ENCODE results near the gene KCNS1.
"Not testable (repeated sequence)": the region's sequence is repeated elsewhere in the genome, so short reads cannot be mapped to it uniquely, and the experiment has no call there.

The KCNS1 gene

DNA sequence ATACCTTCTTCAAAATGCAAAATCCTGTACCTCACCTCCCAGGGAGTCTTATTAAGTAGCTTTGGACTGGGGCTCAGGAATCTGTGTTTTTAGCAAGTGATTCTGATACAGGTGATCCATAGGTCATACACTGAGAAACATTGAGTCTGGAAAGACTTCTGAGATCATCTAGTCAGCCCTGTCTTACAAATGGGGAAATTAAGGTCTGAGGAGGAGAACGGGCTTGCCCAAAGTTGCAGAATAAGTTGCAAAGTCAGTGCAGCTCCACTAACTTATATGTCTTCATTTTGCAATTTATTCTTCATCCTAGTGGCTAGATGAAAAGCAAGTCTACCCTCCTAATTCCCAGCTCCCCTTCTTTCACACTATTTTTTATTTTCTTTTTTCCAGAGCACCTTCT lies 28.9 kb downstream of the KCNS1 start:
- no peak for DNase-seq

DNA sequence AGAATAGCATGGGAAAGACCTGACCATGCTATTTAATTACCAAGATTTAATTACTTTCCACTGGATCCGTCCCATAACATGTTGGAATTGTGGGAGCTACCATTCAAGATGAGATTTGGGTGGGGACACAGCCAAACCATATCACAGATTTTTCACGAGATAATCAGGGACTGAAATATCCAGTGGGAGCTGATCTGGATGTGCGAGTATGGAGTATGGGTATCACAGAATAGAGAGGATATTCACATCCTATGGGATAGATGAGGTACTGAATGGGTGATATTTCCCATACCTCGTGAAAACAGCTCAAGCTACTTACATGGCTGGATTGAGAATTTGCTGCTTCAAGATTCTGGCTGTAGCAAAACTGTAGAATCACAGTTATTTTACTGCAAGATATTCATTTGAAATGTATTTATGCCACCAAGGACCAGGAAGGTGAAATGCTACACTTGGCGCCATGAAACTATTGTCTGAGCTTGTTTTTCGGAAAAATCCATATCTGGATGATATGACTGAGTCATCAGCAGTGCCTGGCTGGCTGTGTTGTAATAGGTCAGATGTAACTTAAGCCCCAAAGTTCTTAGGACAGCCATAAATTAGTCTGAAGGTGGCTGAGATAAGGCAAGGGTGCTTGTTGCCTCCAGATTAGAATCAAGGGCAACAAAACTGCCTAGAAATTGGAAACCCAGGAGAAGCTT lies 29.8 kb downstream of the KCNS1 start:
- DNase-seq = peak; percentile 15

DNA sequence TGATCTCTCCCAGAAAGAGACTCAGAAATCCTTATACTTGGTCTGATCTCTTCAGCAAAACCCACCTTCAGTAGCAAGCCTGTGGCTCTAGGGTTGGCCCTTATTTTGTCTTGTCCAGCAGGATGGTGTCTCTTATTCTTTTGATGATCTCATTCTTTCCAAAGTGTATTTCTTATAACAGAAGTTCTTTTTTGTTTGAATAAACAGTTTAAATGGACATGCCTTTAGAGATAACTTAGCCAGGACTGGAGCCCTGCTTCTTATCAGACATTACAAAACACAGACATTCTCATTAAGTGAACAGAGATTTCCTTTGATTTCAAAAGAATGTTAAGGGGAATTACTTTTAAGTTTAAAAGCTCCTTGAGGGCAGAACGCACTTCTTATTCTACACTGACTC lies 31.7 kb downstream of the KCNS1 start:
- no peak for DNase-seq

- DNase-seq = no peak
Measured at GRCh38 chr20:45067558-45067957, 33.4 kb downstream of the KCNS1 start.

- DNase-seq = no peak
Measured at GRCh38 chr20:45067087-45067486, 33.8 kb downstream of the KCNS1 start.

DNA sequence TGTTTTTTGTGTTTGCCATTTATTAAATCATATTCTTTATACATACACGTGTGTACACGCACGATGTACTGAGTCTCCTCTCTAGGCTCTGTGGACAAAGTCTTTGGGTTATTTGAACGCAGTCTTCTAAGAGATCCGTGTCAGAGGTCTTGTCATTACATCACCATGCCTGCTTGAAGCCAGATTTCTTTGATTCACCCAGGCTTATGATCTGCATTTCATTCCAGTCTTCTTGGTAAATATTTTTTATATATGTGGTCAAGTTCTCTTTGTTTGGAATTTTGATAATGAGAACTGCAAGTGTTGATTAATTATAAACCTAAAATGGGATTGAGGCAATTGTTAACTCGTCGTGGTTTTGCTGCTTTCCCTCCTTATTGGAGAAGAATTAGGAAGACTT lies 34.6 kb downstream of the KCNS1 start:
- no peak for DNase-seq

- DNase-seq = no peak
Measured at GRCh38 chr20:45064812-45065211, 36.1 kb downstream of the KCNS1 start.

DNA sequence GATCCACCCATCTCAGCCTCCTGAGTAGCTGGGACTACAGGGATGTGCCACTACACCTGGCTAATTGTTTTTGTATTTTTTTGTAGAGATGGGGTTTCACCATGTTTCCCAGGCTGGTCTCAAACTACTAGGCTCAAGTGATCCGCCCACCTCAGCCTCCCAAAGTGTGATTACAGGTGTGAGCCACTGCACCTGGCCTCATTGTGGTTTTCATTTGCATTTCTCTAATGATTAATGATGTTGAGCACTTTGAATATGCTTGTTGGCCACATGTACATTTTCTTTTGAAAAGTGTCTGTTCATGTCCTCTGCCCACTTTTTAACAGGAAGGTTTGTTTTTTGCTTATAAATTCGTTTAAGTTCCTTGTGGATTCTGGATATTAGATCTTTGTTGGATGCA lies 37.8 kb downstream of the KCNS1 start:
- not testable (repeated sequence) for DNase-seq

DNA sequence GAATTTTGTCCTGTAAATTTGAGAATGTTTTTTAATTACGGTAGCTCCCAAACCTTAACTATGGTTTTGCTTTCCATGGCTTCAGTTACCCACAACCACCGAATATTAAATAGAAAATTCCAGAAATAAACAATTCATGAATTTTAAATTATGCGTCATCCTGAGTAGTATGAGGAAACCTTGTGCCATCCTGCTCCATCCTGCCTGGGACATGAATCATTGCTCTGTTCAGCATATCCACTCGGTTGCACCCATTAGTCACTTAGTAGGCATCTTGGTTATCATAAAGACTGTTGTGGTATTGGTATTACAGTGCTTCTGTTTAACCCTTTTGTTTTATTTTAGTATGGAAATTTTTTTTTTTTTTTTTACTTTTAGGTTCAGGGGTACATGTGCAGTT lies 39.7 kb downstream of the KCNS1 start:
- no peak for DNase-seq

GRCh38 chr20:45060294-45060693 lies 40.6 kb downstream of the KCNS1 start:
- DNase-seq = no peak

DNA sequence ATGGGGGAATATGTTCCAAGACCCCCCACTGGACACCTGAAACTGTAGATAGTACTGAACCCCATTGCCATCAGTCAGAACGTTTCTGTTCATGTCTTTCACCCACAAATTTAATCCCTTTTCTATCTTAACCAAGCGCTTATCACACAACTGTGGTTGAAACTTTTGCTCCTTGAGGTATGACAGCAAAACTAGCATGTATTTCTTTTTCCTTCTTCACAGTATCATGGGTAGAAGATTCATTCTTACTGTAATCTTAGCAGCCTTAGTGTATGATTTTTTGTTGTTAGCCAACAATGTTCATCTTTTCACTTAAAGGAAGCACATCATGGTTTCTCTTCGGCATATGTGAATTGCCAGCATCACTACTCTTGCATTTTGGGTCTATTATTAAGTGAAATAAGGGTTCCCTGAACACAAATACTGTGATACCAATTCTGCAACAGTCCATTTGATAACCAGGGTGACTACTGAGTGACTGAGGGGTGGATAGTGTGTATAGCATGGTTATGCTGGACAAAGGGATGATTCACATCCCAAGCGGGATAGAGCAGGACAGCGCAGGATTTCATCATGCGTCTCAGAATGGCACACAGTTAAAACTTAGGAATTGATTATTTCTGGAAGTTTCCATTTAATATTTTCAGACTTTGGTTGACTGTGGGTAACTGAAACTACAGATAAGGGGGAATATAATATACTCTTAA lies 41.8 kb downstream of the KCNS1 start:
- no peak for DNase-seq

- no peak for DNase-seq
Measured at GRCh38 chr20:45058168-45058850, 42.6 kb downstream of the KCNS1 start.

DNA sequence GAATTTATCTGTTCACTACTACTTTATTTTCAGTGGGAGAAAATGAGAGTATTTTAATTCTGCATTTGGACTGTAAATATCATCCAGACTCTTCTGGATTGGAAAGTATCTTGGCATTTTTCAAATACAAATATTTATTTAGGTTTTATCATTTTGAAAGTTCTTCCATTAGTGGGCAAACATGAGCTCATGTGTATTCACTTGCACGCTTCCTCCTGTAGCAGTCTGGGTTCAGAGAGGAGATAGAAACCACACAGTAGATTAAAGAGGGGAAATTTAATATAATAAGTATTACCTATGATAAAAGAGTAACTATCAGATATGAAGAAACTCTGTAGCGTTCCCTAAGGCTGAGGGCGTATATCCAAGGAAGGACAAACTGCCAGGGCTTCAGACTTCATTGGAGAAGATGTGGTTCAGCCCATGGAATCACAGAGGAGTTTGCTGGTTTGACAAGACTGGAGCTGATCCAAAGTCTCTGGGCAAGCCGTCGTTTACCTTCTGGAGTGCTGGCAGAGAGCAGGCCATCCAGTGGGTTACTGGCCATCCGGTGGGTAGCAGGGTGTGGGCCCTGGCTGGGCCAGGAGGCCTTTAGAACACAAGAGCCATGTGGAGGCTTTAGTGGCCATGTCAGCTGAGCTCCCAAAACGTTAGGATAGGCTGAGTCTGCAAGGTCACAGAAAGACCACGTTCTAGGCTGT lies 44.3 kb downstream of the KCNS1 start:
- DNase-seq = no peak

DNA sequence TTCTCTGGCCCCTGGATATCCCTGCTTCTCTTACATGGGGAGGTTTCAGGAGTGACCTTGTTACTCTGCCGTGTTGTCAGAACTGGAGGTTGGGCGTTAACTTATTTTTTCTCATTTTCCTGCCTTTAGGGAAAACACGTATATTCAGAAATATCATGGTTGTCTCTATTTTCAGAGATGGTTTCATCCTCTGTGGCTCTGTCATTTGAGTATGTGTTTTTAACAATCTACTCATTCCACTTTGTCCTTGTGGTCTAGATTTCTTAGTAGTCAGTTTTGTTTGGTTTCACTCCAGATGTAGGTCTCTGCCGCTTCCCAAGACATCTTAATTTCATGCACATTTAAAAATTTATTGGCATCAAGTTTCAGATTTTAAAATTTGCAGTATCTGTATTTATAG lies 45.9 kb downstream of the KCNS1 start:
- DNase-seq = no peak

- DNase-seq = no peak
Measured at GRCh38 chr20:45053430-45054351, 47.2 kb downstream of the KCNS1 start.

- DNase-seq = no peak
Measured at GRCh38 chr20:45052698-45053429, 48.1 kb downstream of the KCNS1 start.

GRCh38 chr20:45051204-45052060 lies 49.5 kb downstream of the KCNS1 start:
- peak; percentile 42 for DNase-seq

DNA sequence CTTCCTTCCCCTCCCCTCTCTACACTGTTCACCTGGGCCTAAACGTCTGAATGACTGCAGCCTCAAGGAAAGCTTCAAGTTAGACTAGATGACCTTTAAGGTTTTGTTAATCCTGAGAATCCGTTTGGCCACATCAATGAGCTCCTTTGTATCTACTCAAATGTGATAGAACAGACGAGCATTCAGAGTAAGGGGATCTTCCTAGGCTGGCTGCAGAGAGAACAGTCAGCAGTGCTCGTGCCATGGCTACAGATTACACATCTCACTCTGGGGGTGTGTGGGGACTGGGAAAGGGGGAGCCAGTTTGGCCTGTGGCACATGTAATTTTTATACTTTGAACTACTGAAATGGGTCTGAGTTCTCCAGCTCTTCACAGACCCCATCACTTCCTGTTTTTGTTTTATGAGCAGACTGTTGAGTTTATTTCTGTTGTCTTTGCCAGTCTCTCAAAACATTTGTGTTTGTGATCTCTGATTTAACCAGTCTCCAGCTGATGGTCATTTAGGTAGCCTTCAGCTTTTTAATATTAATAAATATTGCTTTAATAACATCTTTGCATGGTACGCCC lies 50.9 kb downstream of the KCNS1 start:
- DNase-seq = no peak

GRCh38 chr20:45049438-45049837 lies 51.5 kb downstream of the KCNS1 start:
- no peak for DNase-seq

- DNase-seq = no peak
Measured at GRCh38 chr20:45047581-45048119, 53.3 kb downstream of the KCNS1 start.
